22Rv1 (cell line): Measurements from ENCODE around the gene RPS29.

Source experiments
- H3K27ac ChIP-seq: fragments of 450-650 bp; 2 replicates; pipeline ENCODE4 v1.5.1; 2017
- ZFX ChIP-seq: fragments of 450-650 bp; IDR thresholded peaks from 2 replicates; pipeline ENCODE4 v1.6.1; 2017; ENCODE audit warnings: antibody characterized with exemption, borderline replicate concordance
- TF ChIP-seq, protein P1 (sequence below): fragments of 450-650 bp; IDR thresholded peaks from 2 replicates; pipeline ENCODE4 v1.5.1; 2017; ENCODE audit warnings: mild to moderate bottlenecking

RPS29 gene

DNA sequence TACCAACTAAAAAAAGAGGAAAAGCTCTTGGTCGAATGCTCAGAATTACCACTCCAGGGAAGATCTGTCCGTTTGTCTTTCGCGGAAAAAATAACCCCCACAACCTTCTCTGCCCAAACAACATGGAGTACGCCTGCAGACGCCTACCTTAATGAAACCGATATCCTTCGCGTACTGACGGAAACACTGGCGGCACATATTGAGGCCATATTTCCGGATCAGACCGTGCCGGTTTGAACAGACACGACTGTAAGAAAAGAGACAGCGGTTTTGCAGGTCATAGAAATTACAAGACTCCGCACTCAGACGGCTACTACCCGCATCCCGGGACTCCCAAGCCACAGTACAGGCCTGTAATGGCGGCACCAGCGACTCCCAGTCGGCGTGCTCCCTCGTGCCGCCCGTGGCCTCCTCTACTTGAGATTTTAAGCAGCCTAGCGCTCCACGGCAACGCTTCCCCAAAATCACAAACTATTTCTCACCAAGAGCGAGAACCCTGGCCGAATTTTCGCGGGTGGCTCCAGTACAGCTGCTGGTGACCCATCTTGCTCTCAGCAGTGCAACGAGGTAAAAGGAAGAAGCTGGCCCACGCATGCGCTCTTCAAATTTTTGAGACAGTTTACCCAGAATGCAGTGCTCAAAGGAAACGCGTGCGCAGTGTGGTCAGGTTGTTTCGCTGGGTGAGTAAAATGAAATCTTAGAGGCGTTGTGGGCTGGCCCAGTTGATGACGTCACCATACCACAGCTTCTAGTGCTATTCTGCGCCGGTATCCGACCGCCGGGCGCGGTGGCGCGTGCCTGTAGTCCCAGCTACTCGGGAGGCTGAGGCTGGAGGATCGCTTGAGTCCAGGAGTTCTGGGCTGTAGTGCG is at the start of gene RPS29:
RPS29 (minus strand) TSS at position 578 of the 870 bp plus-strand sequence; CDS start at position 544, 34 bp downstream.
- H3K27ac ChIP-seq: peak within 1 kb of the TSS; percentile 88
- TF ChIP-seq, protein P1, sequence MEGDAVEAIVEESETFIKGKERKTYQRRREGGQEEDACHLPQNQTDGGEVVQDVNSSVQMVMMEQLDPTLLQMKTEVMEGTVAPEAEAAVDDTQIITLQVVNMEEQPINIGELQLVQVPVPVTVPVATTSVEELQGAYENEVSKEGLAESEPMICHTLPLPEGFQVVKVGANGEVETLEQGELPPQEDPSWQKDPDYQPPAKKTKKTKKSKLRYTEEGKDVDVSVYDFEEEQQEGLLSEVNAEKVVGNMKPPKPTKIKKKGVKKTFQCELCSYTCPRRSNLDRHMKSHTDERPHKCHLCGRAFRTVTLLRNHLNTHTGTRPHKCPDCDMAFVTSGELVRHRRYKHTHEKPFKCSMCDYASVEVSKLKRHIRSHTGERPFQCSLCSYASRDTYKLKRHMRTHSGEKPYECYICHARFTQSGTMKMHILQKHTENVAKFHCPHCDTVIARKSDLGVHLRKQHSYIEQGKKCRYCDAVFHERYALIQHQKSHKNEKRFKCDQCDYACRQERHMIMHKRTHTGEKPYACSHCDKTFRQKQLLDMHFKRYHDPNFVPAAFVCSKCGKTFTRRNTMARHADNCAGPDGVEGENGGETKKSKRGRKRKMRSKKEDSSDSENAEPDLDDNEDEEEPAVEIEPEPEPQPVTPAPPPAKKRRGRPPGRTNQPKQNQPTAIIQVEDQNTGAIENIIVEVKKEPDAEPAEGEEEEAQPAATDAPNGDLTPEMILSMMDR: no peak
- no peak for TF ChIP-seq ZFX

DNA sequence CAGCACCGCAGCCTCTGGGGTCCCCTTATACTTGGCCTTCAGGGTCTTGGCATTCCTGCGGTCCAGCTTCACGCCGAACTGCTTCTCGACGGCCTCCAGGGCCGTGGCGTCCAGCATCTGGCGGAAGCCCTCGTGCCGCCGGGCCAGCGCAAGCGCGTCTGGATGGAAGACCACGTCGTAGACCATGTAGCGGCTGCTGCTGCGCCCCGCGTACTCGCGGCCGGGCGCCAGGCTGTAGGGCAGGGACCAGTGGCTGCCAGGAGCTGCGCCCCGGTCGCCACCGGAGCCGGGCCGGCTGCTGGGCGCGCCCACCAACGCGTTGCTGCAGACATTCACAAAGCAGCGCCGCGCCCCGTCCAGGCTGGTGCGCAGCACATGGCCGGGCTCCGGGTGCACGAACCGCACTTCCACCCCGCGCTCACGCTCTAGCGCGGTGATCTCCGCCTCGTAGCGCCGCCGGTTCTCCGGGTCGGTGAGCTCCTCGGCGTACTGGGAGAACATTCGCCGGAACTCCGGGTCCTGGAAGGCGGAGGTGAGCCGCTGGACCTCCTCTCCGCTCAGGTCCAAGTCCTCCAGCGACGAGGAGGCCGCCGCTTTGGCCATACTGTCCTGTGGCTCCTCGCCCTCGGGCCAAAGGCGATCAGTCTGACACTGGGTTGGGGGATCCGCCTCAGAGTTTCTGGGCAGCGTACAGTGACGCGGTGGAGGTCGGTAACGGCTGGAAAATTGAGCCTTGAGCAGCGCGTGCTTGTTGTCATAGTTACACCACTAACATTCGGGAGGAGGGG is 48.6 kb upstream of the RPS29 start, which contains the start of gene DNAAF2:
DNAAF2 (minus strand) TSS at position 698 of the 788 bp plus-strand sequence; CDS start at position 603, 95 bp downstream.
- TF ChIP-seq, protein P1: peak; percentile 53
- no peak for TF ChIP-seq ZFX
- H3K27ac ChIP-seq: peak within 1 kb of the TSS; percentile 98

DNA sequence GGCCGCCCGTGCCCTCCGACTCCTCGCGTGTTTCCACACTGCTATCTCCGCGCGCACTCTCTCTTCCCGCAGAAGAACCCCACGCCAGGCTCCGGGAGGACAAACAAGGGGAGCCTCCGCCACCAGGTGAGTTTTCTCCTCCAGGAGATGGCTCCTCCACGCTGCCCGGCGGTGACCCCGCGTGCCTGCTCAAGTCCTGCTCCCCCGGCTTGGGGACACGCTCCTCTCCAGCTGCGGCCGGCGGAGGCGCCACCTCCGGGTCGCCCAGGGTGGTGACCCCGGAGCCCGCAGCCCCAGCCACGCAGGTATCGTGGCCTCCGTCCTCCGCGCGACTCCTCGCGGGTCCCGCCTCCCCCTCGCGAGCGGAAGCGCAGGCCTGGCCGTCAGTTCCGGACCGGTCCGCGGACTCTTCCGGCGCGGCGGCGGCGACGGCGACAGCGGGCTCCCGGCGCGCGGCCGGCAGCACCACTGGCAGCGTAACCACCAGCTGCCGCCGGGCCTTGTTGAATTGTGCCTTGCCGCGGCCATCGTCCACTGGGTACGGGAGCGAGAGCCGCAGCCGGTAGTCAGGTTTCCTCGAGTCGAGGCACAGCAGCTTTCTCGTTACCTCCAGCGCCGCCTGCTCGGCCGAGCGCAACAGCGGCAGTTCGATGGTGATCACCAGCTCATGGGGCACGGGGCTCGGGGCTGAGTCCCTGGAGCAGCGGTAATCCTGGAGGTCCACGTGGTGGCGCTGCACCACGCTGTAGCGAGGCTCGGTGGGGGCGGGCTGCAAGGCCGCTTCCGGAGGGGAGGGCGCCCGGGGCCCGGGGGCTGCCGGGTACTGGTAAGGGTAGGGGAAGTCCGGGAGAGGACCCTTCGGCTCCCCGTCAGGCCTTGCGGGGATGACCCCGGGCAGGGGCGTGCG is 47.7 kb upstream of the RPS29 start:
- TF ChIP-seq, protein P1: peak; percentile 93
- no peak for TF ChIP-seq ZFX
- peak overlapping the region; percentile 98 for H3K27ac ChIP-seq

DNA sequence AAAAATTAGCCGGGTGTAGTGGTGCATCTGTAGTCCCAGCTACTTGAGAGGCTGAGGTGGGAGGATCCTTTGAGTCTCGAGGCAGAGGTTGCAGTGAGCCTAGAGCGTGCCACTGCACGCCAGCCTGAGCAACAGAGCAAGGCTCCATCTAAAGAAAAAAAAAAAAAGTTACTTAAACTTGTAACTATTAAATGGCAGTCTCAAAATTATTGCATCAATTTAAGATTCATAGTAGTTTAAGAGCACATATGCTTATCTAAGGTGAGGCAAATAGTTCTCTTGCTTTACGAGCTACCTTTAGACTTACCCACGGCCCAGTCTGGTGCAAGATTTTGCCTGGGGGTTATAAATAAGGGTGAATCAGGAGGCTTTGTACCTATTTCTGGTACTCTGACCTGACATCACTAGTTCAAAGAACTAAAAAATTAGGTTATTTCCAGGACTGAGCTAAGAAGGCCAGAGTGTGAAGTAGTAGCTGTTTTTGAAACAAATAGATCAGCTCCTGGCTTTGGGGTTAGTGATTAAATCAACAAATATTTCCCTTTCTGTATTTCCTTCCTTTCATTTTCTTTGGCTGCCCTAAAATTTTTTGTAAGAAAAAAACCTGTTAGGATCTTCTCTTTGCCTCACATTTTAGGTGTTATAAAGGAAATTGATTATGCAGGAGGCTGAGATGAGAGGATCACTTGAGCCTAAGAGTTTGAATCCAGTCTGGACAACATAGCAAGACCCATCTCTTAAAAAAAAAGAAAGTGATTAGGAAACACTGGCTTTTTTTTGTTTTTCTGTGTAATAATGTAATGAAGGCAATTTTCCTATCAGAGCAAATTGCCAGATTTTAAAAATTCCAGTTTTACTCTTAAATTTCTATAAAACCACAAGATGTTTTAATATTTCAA is 38.0 kb upstream of the RPS29 start:
- H3K27ac ChIP-seq: peak overlapping the region; percentile 40

DNA sequence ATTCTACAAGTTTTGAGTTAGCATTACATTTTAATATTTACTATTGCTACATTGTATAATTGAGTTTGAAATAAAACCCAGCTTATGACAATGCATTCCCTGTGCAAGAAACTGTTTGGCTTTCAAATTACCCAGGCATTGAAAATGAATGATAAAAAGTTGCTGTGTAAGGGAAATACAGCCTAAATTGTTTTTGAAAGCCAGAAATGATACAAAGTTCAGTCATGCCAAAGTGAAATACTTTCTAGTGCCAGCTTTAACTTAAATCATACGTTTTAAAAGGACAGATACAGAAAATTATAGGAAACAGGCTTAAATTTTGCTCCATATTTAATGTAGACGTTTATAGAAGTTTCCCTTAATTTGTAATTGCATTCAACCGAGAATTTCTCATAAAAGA is 37.2 kb upstream of the RPS29 start:
- no peak for TF ChIP-seq ZFX
- TF ChIP-seq, protein P1: no peak
- peak overlapping the region; percentile 40 for H3K27ac ChIP-seq

More for the DNA sequence above, 38.0 kb upstream of the RPS29 start:
- no peak for TF ChIP-seq ZFX
- TF ChIP-seq, protein P1: no peak
